ENCODE data around the gene UBE2L6.

- TF ChIP-seq, protein P1, sequence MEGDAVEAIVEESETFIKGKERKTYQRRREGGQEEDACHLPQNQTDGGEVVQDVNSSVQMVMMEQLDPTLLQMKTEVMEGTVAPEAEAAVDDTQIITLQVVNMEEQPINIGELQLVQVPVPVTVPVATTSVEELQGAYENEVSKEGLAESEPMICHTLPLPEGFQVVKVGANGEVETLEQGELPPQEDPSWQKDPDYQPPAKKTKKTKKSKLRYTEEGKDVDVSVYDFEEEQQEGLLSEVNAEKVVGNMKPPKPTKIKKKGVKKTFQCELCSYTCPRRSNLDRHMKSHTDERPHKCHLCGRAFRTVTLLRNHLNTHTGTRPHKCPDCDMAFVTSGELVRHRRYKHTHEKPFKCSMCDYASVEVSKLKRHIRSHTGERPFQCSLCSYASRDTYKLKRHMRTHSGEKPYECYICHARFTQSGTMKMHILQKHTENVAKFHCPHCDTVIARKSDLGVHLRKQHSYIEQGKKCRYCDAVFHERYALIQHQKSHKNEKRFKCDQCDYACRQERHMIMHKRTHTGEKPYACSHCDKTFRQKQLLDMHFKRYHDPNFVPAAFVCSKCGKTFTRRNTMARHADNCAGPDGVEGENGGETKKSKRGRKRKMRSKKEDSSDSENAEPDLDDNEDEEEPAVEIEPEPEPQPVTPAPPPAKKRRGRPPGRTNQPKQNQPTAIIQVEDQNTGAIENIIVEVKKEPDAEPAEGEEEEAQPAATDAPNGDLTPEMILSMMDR (conservative IDR thresholded peaks at IDR 0.05 in 1 of 2, IDR thresholded peaks at IDR 0.05 in 1 of 2; ENCODE audit: extremely low read depth in 1 of 2, insufficient read depth in 1 of 2, low read depth in 1 of 2, low read length in 2 of 2): no peak
- no peak for TF ChIP-seq EZH2 (IDR thresholded peaks at IDR 0.05; ENCODE audit: borderline replicate concordance, low read length)
These were observed 11.4 kb downstream of the UBE2L6 start for GRCh38 chr11:57556041-57556440.

Measured in mammary epithelial cell (primary cell).